CD4-positive, alpha-beta T cell treated with Interleukin-12 subunit alpha and Interleukin-12 subunit beta, for 1 hour (primary cell): ENCODE measurements around the gene TSEN2.
"Not testable (repeated sequence)": the region's sequence is repeated elsewhere in the genome, so short reads cannot be mapped to it uniquely, and the experiment has no call there.

Source experiments
- DNase-seq: peaks from one replicate; pipeline ENCODE4 v3.0.0-alpha.2; 2020

The TSEN2 gene

GRCh38 chr3:12452361-12453330, 31.6 kb upstream of the TSEN2 start:
- no peak for DNase-seq

- DNase-seq = no peak
Observed at GRCh38 chr3:12454076-12454815, 30.0 kb upstream of the TSEN2 start.

GRCh38 chr3:12454816-12455121, 29.5 kb upstream of the TSEN2 start:
- DNase-seq = no peak

- DNase-seq = no peak
Observed at GRCh38 chr3:12455740-12456139, 28.5 kb upstream of the TSEN2 start.

- no peak for DNase-seq
Observed at GRCh38 chr3:12456441-12456840, 27.8 kb upstream of the TSEN2 start.

GRCh38 chr3:12457380-12457779, 26.9 kb upstream of the TSEN2 start:
- DNase-seq = not testable (repeated sequence)

GRCh38 chr3:12458901-12459300, 25.4 kb upstream of the TSEN2 start:
- no peak for DNase-seq

GRCh38 chr3:12460127-12460526, 24.2 kb upstream of the TSEN2 start:
- DNase-seq = no peak

- no peak for DNase-seq
Observed at GRCh38 chr3:12461097-12461649, 23.1 kb upstream of the TSEN2 start.

GRCh38 chr3:12462159-12462947, 21.9 kb upstream of the TSEN2 start:
- DNase-seq = no peak

GRCh38 chr3:12463686-12464085, 20.6 kb upstream of the TSEN2 start:
- no peak for DNase-seq

GRCh38 chr3:12464181-12464580, 20.1 kb upstream of the TSEN2 start:
- DNase-seq = no peak

- no peak for DNase-seq
Observed at GRCh38 chr3:12465151-12465835, 19.0 kb upstream of the TSEN2 start.

GRCh38 chr3:12465836-12466225, 18.4 kb upstream of the TSEN2 start:
- DNase-seq = no peak

GRCh38 chr3:12467746-12468145, 16.5 kb upstream of the TSEN2 start:
- DNase-seq = no peak

GRCh38 chr3:12468276-12468675, 16.0 kb upstream of the TSEN2 start:
- no peak for DNase-seq

- no peak for DNase-seq
Observed at GRCh38 chr3:12468757-12469156, 15.5 kb upstream of the TSEN2 start.

- not testable (repeated sequence) for DNase-seq
Observed at GRCh38 chr3:12469222-12469621, 15.1 kb upstream of the TSEN2 start.

- DNase-seq = no peak
Observed at GRCh38 chr3:12470111-12470510, 14.2 kb upstream of the TSEN2 start.

GRCh38 chr3:12470680-12471079, 13.6 kb upstream of the TSEN2 start:
- no peak for DNase-seq

GRCh38 chr3:12471241-12471640, 13.0 kb upstream of the TSEN2 start:
- DNase-seq = no peak

GRCh38 chr3:12472000-12472610, 12.2 kb upstream of the TSEN2 start:
- DNase-seq = no peak
